ENCODE results near the gene CYSLTR2. TPM values are rescaled to one million over a fixed set of nuclear protein-coding genes. Genes with fewer than 3 reads are reported as not detected.

CYSLTR2 gene
- total RNA-seq, 4 donors from 2014 or later, result 0.14 to 0.16 TPM; not detected in 2

- intact Hi-C loops (cut with DNase I; ENCODE audit: low total_unique reads), result no loop called here
- no peaks in the 10 kb centered on the region for H3K36me3 ChIP-seq
- in situ Hi-C loops (cut with MboI; ENCODE audit: low pct_ligation_motif_present in 1 of 4, low pct_unique_long_range_greater_than_20kb in 1 of 4, low sequenced_read_pairs in 3 of 4), result no loop called here
- peaks cover 0 to 38% (median 9%) of the 10 kb centered on the region in 4 donors for H3K4me1 ChIP-seq
- 56 to 67% methylated on average over 2 to 4 of the region's 4 CpGs for WGBS, 2 donors (ENCODE audit: low coverage in 1 of 2)
- TF ChIP-seq POLR2A (IDR thresholded peaks at IDR 0.05), result no peak
- no peak for TF ChIP-seq POLR2AphosphoS5 (IDR thresholded peaks at IDR 0.05)
- no peak for TF ChIP-seq EP300 (IDR thresholded peaks at IDR 0.05; ENCODE audit: low read depth)
- no peak for TF ChIP-seq CTCF (IDR thresholded peaks at IDR 0.05)
- H3K27ac ChIP-seq, result peak overlapping the region; percentile 75 to 83 (median 78)
- peak; percentile 54 for DNase-seq
- no peaks in the 10 kb centered on the region for H3K9me3 ChIP-seq
- H3K4me3 ChIP-seq, result peak overlapping the region in 1 of 4 donors; percentile 18
- no peaks in the 10 kb centered on the region for H3K27me3 ChIP-seq
These were observed 24.5 kb upstream of the CYSLTR2 start for GRCh38 chr13:48629277-48629676.

GRCh38 chr13:48630291-48630690, 23.4 kb upstream of the CYSLTR2 start:
- no peak for TF ChIP-seq EP300 (IDR thresholded peaks at IDR 0.05; ENCODE audit: low read depth)
- TF ChIP-seq POLR2A (IDR thresholded peaks at IDR 0.05), result no peak
- no peak for TF ChIP-seq CTCF (IDR thresholded peaks at IDR 0.05)
- TF ChIP-seq POLR2AphosphoS5 (IDR thresholded peaks at IDR 0.05), result no peak
- Histone ChIP-seq H3K4me3 (no peak overlapping the region), H3K27me3 (no peaks in the 10 kb centered on the region), H3K9me3 (no peaks in the 10 kb centered on the region), H3K36me3 (no peaks in the 10 kb centered on the region), H3K27ac (peak overlapping the region; percentile 75 to 83 (median 78)), H3K4me1 (peaks cover 0 to 38% (median 9%) of the 10 kb centered on the region in 4 donors)
- 100% methylated on average over 1 of the region's 1 CpG for WGBS, 2 donors (ENCODE audit: low coverage in 1 of 2)
- intact Hi-C loops (cut with DNase I; ENCODE audit: low total_unique reads) (no loop called here), in situ Hi-C loops (cut with MboI; ENCODE audit: low pct_ligation_motif_present in 1 of 4, low pct_unique_long_range_greater_than_20kb in 1 of 4, low sequenced_read_pairs in 3 of 4) (no loop called here)
- DNase-seq, result no peak

- intact Hi-C loops (cut with DNase I; ENCODE audit: low total_unique reads) (no loop called here), in situ Hi-C loops (cut with MboI; ENCODE audit: low pct_ligation_motif_present in 1 of 4, low pct_unique_long_range_greater_than_20kb in 1 of 4, low sequenced_read_pairs in 3 of 4) (no loop called here)
- Histone ChIP-seq H3K4me3 (no peak overlapping the region), H3K36me3 (no peaks in the 10 kb centered on the region), H3K27ac (peak overlapping the region in 1 of 4 donors; percentile 81), H3K9me3 (no peaks in the 10 kb centered on the region), H3K27me3 (no peaks in the 10 kb centered on the region), H3K4me1 (peaks cover 0 to 33% (median 9%) of the 10 kb centered on the region in 4 donors)
- DNase-seq, result no peak
- no peak for TF ChIP-seq EP300 (IDR thresholded peaks at IDR 0.05; ENCODE audit: low read depth)
- 88 to 100% methylated on average over 1 to 4 of the region's 4 CpGs for WGBS, 2 donors (ENCODE audit: low coverage in 1 of 2)
These were observed 23.0 kb upstream of the CYSLTR2 start for GRCh38 chr13:48630773-48631172.

- in situ Hi-C loops (cut with MboI; ENCODE audit: low pct_ligation_motif_present in 1 of 4, low pct_unique_long_range_greater_than_20kb in 1 of 4, low sequenced_read_pairs in 3 of 4) (no loop called here), intact Hi-C loops (cut with DNase I; ENCODE audit: low total_unique reads) (no loop called here)
- 50 to 100% methylated on average over 1 of the region's 1 CpG for WGBS, 2 donors (ENCODE audit: low coverage in 1 of 2)
- TF ChIP-seq POLR2A (IDR thresholded peaks at IDR 0.05) (no peak), CTCF (IDR thresholded peaks at IDR 0.05) (no peak), POLR2AphosphoS5 (IDR thresholded peaks at IDR 0.05) (no peak), EP300 (IDR thresholded peaks at IDR 0.05; ENCODE audit: low read depth) (no peak)
- Histone ChIP-seq H3K27ac (no peak overlapping the region), H3K27me3 (no peaks in the 10 kb centered on the region), H3K4me1 (peaks cover 0 to 31% (median 11%) of the 10 kb centered on the region in 4 donors), H3K9me3 (no peaks in the 10 kb centered on the region), H3K4me3 (no peak overlapping the region), H3K36me3 (no peaks in the 10 kb centered on the region)
- DNase-seq, result no peak
These were observed 22.3 kb upstream of the CYSLTR2 start for GRCh38 chr13:48631441-48631840.

GRCh38 chr13:48633700-48634099, 20.0 kb upstream of the CYSLTR2 start:
- Histone ChIP-seq H3K4me1 (peaks cover 0 to 32% (median 13%) of the 10 kb centered on the region in 4 donors), H3K27me3 (no peaks in the 10 kb centered on the region), H3K36me3 (no peaks in the 10 kb centered on the region), H3K27ac (no peak overlapping the region), H3K9me3 (no peaks in the 10 kb centered on the region), H3K4me3 (no peak overlapping the region)
- TF ChIP-seq POLR2A (IDR thresholded peaks at IDR 0.05) (no peak), EP300 (IDR thresholded peaks at IDR 0.05; ENCODE audit: low read depth) (no peak), CTCF (IDR thresholded peaks at IDR 0.05) (no peak), POLR2AphosphoS5 (IDR thresholded peaks at IDR 0.05) (no peak)
- intact Hi-C loops (cut with DNase I; ENCODE audit: low total_unique reads), result no loop called here
- whole genome bisulfite sequencing, 2 donors (ENCODE audit: low coverage in 1 of 2), result 80 to 100% methylated on average over 1 to 3 of the region's 3 CpGs
- DNase-seq, result no peak
- in situ Hi-C loops (cut with MboI; ENCODE audit: low pct_ligation_motif_present in 1 of 4, low pct_unique_long_range_greater_than_20kb in 1 of 4, low sequenced_read_pairs in 3 of 4), result no loop called here

Measured in transverse colon (tissue), 4 donors.